AG10803 (cell line): ENCODE data around the gene EPB41L4B.

Experiments used
- DNase-seq: peaks from one replicate; pipeline ENCODE4 v3.0.0; 2010; ENCODE audit warnings: low read depth
- H3K4me3 ChIP-seq: 2 replicates; pipeline ENCODE4 v1.5.1; 2011; ENCODE audit warnings: mild to moderate bottlenecking, low read length, control low read depth
- CTCF ChIP-seq: conservative IDR thresholded peaks from 2 replicates; pipeline ENCODE4 v1.5.1; 2011; ENCODE audit warnings: mild to moderate bottlenecking, low read length, control low read depth, inconsistent platforms

Gene EPB41L4B

GRCh38 chr9:109122726-109123621, 197.9 kb downstream of the EPB41L4B start:
- no peak overlapping the region for H3K4me3 ChIP-seq
- no peak for DNase-seq
- TF ChIP-seq CTCF = no peak
